Measurements from ENCODE around the gene SLC26A6. TPM values are rescaled to one million over a fixed set of nuclear protein-coding genes. Genes with fewer than 3 reads are reported as not detected.

SLC26A6 gene
- total RNA-seq, 1 experiment from 2014 or later = 54.7 TPM

- no peak for DNase-seq
- H3K9me3 Mint-ChIP-seq (ENCODE audit: unreplicated experiment) = no peaks in the 10 kb centered on the region
- H3K4me1 ChIP-seq = peaks cover 3% of the 10 kb centered on the region; the same call in 1 of the 2 replicates
- intact Hi-C loops (cut with micrococcal nuclease; ENCODE audit: unreplicated experiment) = no loop called here
- peaks cover 7% of the 10 kb centered on the region for H3K36me3 ChIP-seq (ENCODE audit: control insufficient read depth, insufficient read depth, low read length)
- H3K36me3 Mint-ChIP-seq (ENCODE audit: insufficient read depth, unreplicated experiment) = peaks cover 76% of the 10 kb centered on the region
- H3K4me3 Mint-ChIP-seq (ENCODE audit: unreplicated experiment) = no peak overlapping the region
- no peaks in the 10 kb centered on the region for H3K9me3 ChIP-seq
- no TSS peak for BruUV-seq (replicated peaks)
- H3K27me3 ChIP-seq (replicated peaks; ENCODE audit: control insufficient read depth, insufficient read depth, low read length) = no peaks in the 10 kb centered on the region
- TF ChIP-seq, protein P1, sequence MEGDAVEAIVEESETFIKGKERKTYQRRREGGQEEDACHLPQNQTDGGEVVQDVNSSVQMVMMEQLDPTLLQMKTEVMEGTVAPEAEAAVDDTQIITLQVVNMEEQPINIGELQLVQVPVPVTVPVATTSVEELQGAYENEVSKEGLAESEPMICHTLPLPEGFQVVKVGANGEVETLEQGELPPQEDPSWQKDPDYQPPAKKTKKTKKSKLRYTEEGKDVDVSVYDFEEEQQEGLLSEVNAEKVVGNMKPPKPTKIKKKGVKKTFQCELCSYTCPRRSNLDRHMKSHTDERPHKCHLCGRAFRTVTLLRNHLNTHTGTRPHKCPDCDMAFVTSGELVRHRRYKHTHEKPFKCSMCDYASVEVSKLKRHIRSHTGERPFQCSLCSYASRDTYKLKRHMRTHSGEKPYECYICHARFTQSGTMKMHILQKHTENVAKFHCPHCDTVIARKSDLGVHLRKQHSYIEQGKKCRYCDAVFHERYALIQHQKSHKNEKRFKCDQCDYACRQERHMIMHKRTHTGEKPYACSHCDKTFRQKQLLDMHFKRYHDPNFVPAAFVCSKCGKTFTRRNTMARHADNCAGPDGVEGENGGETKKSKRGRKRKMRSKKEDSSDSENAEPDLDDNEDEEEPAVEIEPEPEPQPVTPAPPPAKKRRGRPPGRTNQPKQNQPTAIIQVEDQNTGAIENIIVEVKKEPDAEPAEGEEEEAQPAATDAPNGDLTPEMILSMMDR (IDR thresholded peaks at IDR 0.05; ENCODE audit: insufficient read depth in 1 of 2, low read depth in 1 of 2, low read length in 1 of 2, severe bottlenecking in 1 of 2, unreplicated experiment in 1 of 2) = no peak
- POLR2A ChIA-PET = no interaction called here
- H3K4me3 ChIP-seq (ENCODE audit: low read depth, low read length) = no peak overlapping the region
- no peaks in the 10 kb centered on the region for H3K27me3 Mint-ChIP-seq (ENCODE audit: insufficient read depth, unreplicated experiment)
- H3K27ac Mint-ChIP-seq (ENCODE audit: unreplicated experiment) = no peak overlapping the region
- no peaks in the 10 kb centered on the region for H3K4me1 Mint-ChIP-seq (ENCODE audit: low read depth, unreplicated experiment)
- CTCF ChIA-PET = interaction anchor here (0.6 to 1.2 kb wide), 3 partner anchors 11 to 165 kb away, joined by 3 to 4 read pairs (median 3); no protein-coding TSS in a partner anchor
Observed at GRCh38 chr3:48601622-48601994, 33.7 kb downstream of the SLC26A6 start.

- CTCF ChIA-PET = interaction anchor here (0.7 to 1.2 kb wide), 2 partner anchors 52 to 165 kb away, joined by 3 to 4 read pairs; no protein-coding TSS in a partner anchor
- POLR2A ChIA-PET = no interaction called here
- peaks cover 76% of the 10 kb centered on the region for H3K36me3 Mint-ChIP-seq (ENCODE audit: insufficient read depth, unreplicated experiment)
- H3K9me3 ChIP-seq = no peaks in the 10 kb centered on the region
- no peaks in the 10 kb centered on the region for H3K9me3 Mint-ChIP-seq (ENCODE audit: unreplicated experiment)
- H3K4me3 Mint-ChIP-seq (ENCODE audit: unreplicated experiment) = no peak overlapping the region
- no peak for DNase-seq
- BruUV-seq (replicated peaks) = TSS peak; percentile 8
- H3K27ac Mint-ChIP-seq (ENCODE audit: unreplicated experiment) = no peak overlapping the region
- H3K27me3 Mint-ChIP-seq (ENCODE audit: insufficient read depth, unreplicated experiment) = no peaks in the 10 kb centered on the region
- H3K36me3 ChIP-seq (ENCODE audit: control insufficient read depth, insufficient read depth, low read length) = peaks cover 7% of the 10 kb centered on the region
- intact Hi-C loops (cut with micrococcal nuclease; ENCODE audit: unreplicated experiment) = no loop called here
- H3K4me1 Mint-ChIP-seq (ENCODE audit: low read depth, unreplicated experiment) = peaks cover 4% of the 10 kb centered on the region
- TF ChIP-seq, protein P1 (IDR thresholded peaks at IDR 0.05; ENCODE audit: insufficient read depth in 1 of 2, low read depth in 1 of 2, low read length in 1 of 2, severe bottlenecking in 1 of 2, unreplicated experiment in 1 of 2) = no peak
- H3K27me3 ChIP-seq (replicated peaks; ENCODE audit: control insufficient read depth, insufficient read depth, low read length) = no peaks in the 10 kb centered on the region
- H3K4me3 ChIP-seq (ENCODE audit: low read depth, low read length) = no peak overlapping the region
- peaks cover 5% of the 10 kb centered on the region for H3K4me1 ChIP-seq
Observed at GRCh38 chr3:48600711-48601621, 34.3 kb downstream of the SLC26A6 start.

GRCh38 chr3:48599509-48600285, 35.6 kb downstream of the SLC26A6 start:
- no peak for DNase-seq
- no peaks in the 10 kb centered on the region for H3K9me3 Mint-ChIP-seq (ENCODE audit: unreplicated experiment)
- no TSS peak for BruUV-seq (replicated peaks)
- intact Hi-C loops (cut with micrococcal nuclease; ENCODE audit: unreplicated experiment) = no loop called here
- H3K36me3 Mint-ChIP-seq (ENCODE audit: insufficient read depth, unreplicated experiment) = peaks cover 66% of the 10 kb centered on the region
- H3K27ac Mint-ChIP-seq (ENCODE audit: unreplicated experiment) = no peak overlapping the region
- H3K4me1 Mint-ChIP-seq (ENCODE audit: low read depth, unreplicated experiment) = peaks cover 7% of the 10 kb centered on the region
- peaks cover 3% of the 10 kb centered on the region for H3K36me3 ChIP-seq (ENCODE audit: control insufficient read depth, insufficient read depth, low read length)
- peaks cover 12% of the 10 kb centered on the region for H3K4me1 ChIP-seq
- POLR2A ChIA-PET = no interaction called here
- no peaks in the 10 kb centered on the region for H3K9me3 ChIP-seq
- no peaks in the 10 kb centered on the region for H3K27me3 ChIP-seq (replicated peaks; ENCODE audit: control insufficient read depth, insufficient read depth, low read length)
- H3K4me3 ChIP-seq (ENCODE audit: low read depth, low read length) = no peak overlapping the region
- no peak overlapping the region for H3K4me3 Mint-ChIP-seq (ENCODE audit: unreplicated experiment)
- TF ChIP-seq, protein P1 (IDR thresholded peaks at IDR 0.05; ENCODE audit: insufficient read depth in 1 of 2, low read depth in 1 of 2, low read length in 1 of 2, severe bottlenecking in 1 of 2, unreplicated experiment in 1 of 2) = no peak
- CTCF ChIA-PET = no interaction called here
- H3K27me3 Mint-ChIP-seq (ENCODE audit: insufficient read depth, unreplicated experiment) = no peaks in the 10 kb centered on the region
